GM23338 (cell line): ENCODE measurements around the gene NARS2.

Experiments used
- EZH2 ChIP-seq: fragments of 200-600 bp; sonication (generic); IDR thresholded peaks from one replicate; pipeline ENCODE4 v1.8.0; 2017; ENCODE audit warnings: antibody characterized with exemption, mild to moderate bottlenecking, low read depth; ENCODE audit not compliant: unreplicated experiment
- EZH2phosphoT487 ChIP-seq: fragments of 200-600 bp; sonication (generic); IDR thresholded peaks from one replicate; pipeline ENCODE4 v1.8.1; 2018; ENCODE audit warnings: antibody characterized with exemption; ENCODE audit not compliant: unreplicated experiment
- POLR2AphosphoS5 ChIP-seq: IDR thresholded peaks from 2 replicates; pipeline ENCODE4 v1.6.1; 2016; ENCODE audit warnings: antibody characterized with exemption, low read depth
- TF ChIP-seq, protein P1 (sequence below), 2 experiments: fragments of 200-600 bp in 1 of 2; sonication (generic) in 1 of 2; conservative IDR thresholded peaks; 2 replicates each; pipeline versions ENCODE4 v1.5.1 to v1.6.1; 2016 to 2017; ENCODE audit warnings: antibody characterized with exemption in 2 of 2, low read depth in 2 of 2, mild to moderate bottlenecking in 2 of 2, moderate library complexity in 1 of 2

DNA sequence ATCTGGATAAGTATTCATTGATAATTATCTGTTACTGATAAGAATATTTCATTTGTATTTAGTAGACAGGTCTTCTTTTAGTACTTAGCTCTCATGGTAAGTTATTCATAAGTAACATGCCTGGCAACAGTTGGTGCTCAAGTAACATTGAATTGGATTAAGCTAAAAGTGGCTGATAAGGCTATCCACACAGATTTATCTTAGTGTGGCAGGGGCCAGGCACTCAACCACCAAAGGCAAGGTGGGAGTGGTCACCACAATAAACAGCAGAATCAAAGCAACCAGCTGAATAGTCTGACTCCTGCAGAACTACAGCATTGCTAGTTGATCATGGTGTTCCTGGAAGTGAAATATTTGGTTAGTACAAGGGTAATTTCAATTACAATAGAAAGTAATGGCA, 33.0 kb upstream of the NARS2 start:
- TF ChIP-seq, protein P1, sequence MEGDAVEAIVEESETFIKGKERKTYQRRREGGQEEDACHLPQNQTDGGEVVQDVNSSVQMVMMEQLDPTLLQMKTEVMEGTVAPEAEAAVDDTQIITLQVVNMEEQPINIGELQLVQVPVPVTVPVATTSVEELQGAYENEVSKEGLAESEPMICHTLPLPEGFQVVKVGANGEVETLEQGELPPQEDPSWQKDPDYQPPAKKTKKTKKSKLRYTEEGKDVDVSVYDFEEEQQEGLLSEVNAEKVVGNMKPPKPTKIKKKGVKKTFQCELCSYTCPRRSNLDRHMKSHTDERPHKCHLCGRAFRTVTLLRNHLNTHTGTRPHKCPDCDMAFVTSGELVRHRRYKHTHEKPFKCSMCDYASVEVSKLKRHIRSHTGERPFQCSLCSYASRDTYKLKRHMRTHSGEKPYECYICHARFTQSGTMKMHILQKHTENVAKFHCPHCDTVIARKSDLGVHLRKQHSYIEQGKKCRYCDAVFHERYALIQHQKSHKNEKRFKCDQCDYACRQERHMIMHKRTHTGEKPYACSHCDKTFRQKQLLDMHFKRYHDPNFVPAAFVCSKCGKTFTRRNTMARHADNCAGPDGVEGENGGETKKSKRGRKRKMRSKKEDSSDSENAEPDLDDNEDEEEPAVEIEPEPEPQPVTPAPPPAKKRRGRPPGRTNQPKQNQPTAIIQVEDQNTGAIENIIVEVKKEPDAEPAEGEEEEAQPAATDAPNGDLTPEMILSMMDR (conservative IDR thresholded peaks at IDR 0.05; ENCODE audit: low read depth in 2 of 2), result no peak
- TF ChIP-seq EZH2, result no peak
- no peak for TF ChIP-seq EZH2phosphoT487
- TF ChIP-seq POLR2AphosphoS5, result no peak
